Transverse colon (tissue), 4 donors: ENCODE measurements around the gene HSPA1A. TPM values are rescaled to one million over a fixed set of nuclear protein-coding genes. Genes with fewer than 3 reads are reported as not detected.
"Not testable (repeated sequence)": the region's sequence is repeated elsewhere in the genome, so short reads cannot be mapped to it uniquely, and the experiment has no call there.

Experiments used
- DNase-seq: peaks from one replicate; pipeline ENCODE4 v3.0.0-alpha.2; 2019
- H3K27ac ChIP-seq, 4 donors: fragments of 200-600 bp; sonication (generic); 2 replicates each; pipeline ENCODE4 v1.5.1; 2016 to 2018; ENCODE audit warnings: inconsistent platforms in 4 of 4
- H3K27me3 ChIP-seq: fragments of 200-600 bp; sonication (generic); 2 replicates; pipeline ENCODE4 v1.5.1; 2017; ENCODE audit warnings: inconsistent platforms
- H3K36me3 ChIP-seq, 4 donors: fragments of 200-600 bp; sonication (generic); 2 replicates each; pipeline ENCODE4 v1.5.1; 2017 to 2019; ENCODE audit warnings: inconsistent platforms in 4 of 4
- H3K4me1 ChIP-seq, 4 donors: fragments of 200-600 bp; sonication (generic); 2 replicates each; pipeline ENCODE4 v1.5.1; 2017 to 2020; ENCODE audit warnings: inconsistent platforms in 4 of 4
- H3K4me3 ChIP-seq, 4 donors: fragments of 200-600 bp; sonication (generic); 1 replicate in 1 of 4; 2 replicates in 3 of 4; pipeline versions ENCODE4 v1.5.1 to v1.6.1; 2017 to 2019; ENCODE audit warnings: inconsistent platforms in 4 of 4
- H3K9me3 ChIP-seq, 2 donors: fragments of 200-600 bp; sonication (generic); 2 replicates each; pipeline ENCODE4 v1.5.1; 2017 to 2019; ENCODE audit warnings: inconsistent platforms in 2 of 2
- EP300 ChIP-seq: sonication (generic); formaldehyde crosslinking; IDR thresholded peaks from one replicate; pipeline ENCODE4 v1.6.1; 2017; ENCODE audit warnings: antibody characterized with exemption, low read depth
- POLR2A ChIP-seq: fragments of 450-650 bp; IDR thresholded peaks from one replicate; pipeline ENCODE4 v1.6.1; 2016; ENCODE audit warnings: antibody characterized with exemption, mild to moderate bottlenecking, moderate library complexity
- POLR2AphosphoS5 ChIP-seq, 3 donors: sonication (generic); formaldehyde crosslinking; IDR thresholded peaks; one replicate each; pipeline ENCODE4 v1.6.1; 2016; ENCODE audit warnings: antibody characterized with exemption in 3 of 3
- WGBS, 2 donors: methylation state at CpG; one replicate each; pipeline ENCODE4 v1.1.5; 2018; ENCODE audit warnings: low coverage in 1 of 2; 5-methylcytosine and 5-hydroxymethylcytosine counted together
- in situ Hi-C, 4 donors: fragments of 200-750 bp; cut with MboI; loops; one replicate each; pipeline versions ENCODE4 v1.15.0 to v1.15.1; 2017; ENCODE audit warnings: low sequenced_read_pairs in 3 of 4, low pct_ligation_motif_present in 1 of 4, low pct_unique_long_range_greater_than_20kb in 1 of 4
- intact Hi-C: fragments of 100-400 bp; cut with DNase I; formaldehyde crosslinking; loops from one replicate; pipeline ENCODE4 v1.15.1; 2023; ENCODE audit warnings: low total_unique reads
- total RNA-seq, 4 donors: library from RNA; depleted of rRNA; stranded (reverse); fragments of >200 nt; gene quantifications; one replicate each; pipeline ENCODE4 v1.1.0, GENCODE V29; 2016
- TF ChIP-seq, protein P1 (sequence below), 5 experiments: fragments of 200-600 bp in 3 of 5; fragments of 450-650 bp in 2 of 5; sonication (generic) in 3 of 5; IDR thresholded peaks; 1 replicate in 2 of 5; 2 replicates in 3 of 5; pipeline ENCODE4 v1.5.1; 2016 to 2017; ENCODE audit warnings: antibody characterized with exemption in 5 of 5, inconsistent platforms in 3 of 5, mild to moderate bottlenecking in 2 of 5, moderate library complexity in 1 of 5

Gene HSPA1A
- total RNA-seq, 4 donors from 2014 or later = 192 to 247 (median 221) TPM

DNA sequence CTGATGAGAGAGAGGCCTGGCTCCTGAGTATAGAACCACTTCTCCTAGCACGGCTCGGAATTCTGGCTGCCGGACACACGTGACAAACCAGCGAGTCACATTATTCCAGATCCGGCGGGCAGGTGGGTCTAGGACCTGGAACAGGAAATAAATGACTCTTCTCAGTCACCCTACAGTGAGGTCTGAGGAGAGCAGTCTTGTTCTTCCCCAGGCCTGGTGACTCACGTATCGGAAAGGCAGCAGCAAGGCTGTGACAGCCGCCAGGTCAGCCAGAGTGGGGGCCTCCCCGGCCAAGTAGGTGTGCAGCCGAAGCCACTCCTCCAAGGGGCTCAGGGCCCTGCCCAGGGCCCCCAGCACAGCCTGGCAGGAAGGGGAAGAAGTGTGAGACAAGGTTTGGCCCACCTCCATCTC is 22.6 kb upstream of the HSPA1A start:
- peaks cover 12 to 19% (median 15%) of the 10 kb centered on the region in 4 donors for H3K4me1 ChIP-seq
- no peak for DNase-seq
- in situ Hi-C loops = no loop called here
- H3K4me3 ChIP-seq = no peak overlapping the region
- H3K36me3 ChIP-seq = peaks cover 0 to 7% (median 3%) of the 10 kb centered on the region in 4 donors
- TF ChIP-seq POLR2AphosphoS5 (IDR thresholded peaks at IDR 0.05) (no peak), EP300 (no peak), POLR2A (no peak)
- TF ChIP-seq, protein P1, sequence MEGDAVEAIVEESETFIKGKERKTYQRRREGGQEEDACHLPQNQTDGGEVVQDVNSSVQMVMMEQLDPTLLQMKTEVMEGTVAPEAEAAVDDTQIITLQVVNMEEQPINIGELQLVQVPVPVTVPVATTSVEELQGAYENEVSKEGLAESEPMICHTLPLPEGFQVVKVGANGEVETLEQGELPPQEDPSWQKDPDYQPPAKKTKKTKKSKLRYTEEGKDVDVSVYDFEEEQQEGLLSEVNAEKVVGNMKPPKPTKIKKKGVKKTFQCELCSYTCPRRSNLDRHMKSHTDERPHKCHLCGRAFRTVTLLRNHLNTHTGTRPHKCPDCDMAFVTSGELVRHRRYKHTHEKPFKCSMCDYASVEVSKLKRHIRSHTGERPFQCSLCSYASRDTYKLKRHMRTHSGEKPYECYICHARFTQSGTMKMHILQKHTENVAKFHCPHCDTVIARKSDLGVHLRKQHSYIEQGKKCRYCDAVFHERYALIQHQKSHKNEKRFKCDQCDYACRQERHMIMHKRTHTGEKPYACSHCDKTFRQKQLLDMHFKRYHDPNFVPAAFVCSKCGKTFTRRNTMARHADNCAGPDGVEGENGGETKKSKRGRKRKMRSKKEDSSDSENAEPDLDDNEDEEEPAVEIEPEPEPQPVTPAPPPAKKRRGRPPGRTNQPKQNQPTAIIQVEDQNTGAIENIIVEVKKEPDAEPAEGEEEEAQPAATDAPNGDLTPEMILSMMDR (IDR thresholded peaks at IDR 0.05) = no peak
- WGBS, 2 donors = 92% methylated on average over 11 of the region's 12 CpGs; no CpG with 5 or more reads in 1 of the 2 donors
- H3K27me3 ChIP-seq = no peaks in the 10 kb centered on the region
- no peak overlapping the region for H3K27ac ChIP-seq
- no peaks in the 10 kb centered on the region for H3K9me3 ChIP-seq
- intact Hi-C loops = no loop called here

DNA sequence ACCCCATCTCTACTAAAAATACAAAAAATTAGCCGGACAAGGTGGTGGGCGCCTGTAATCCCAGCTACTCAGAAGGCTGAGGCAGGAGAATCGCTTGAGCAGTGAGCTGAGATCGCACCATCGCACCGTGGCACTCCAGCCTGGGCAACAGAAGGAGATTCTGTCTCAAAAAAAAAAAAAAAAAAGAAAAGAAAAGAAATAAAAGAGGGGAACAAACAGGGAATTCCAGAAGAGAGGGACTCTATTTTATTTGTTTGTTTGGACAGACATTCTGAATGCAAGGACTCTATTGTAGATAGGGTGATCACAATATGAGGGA is 21.5 kb upstream of the HSPA1A start:
- H3K9me3 ChIP-seq, H3K36me3 ChIP-seq, in situ Hi-C loops, H3K4me3 ChIP-seq, intact Hi-C loops, H3K27me3 ChIP-seq, DNase-seq: not testable (repeated sequence)
- Histone ChIP-seq H3K27ac (peak overlapping the region; percentile 93 to 97 (median 95)), H3K4me1 (peaks cover 12 to 19% (median 15%) of the 10 kb centered on the region in 4 donors)
- WGBS, 2 donors = 84% methylated on average over 6 of the region's 6 CpGs; no CpG with 5 or more reads in 1 of the 2 donors

DNA sequence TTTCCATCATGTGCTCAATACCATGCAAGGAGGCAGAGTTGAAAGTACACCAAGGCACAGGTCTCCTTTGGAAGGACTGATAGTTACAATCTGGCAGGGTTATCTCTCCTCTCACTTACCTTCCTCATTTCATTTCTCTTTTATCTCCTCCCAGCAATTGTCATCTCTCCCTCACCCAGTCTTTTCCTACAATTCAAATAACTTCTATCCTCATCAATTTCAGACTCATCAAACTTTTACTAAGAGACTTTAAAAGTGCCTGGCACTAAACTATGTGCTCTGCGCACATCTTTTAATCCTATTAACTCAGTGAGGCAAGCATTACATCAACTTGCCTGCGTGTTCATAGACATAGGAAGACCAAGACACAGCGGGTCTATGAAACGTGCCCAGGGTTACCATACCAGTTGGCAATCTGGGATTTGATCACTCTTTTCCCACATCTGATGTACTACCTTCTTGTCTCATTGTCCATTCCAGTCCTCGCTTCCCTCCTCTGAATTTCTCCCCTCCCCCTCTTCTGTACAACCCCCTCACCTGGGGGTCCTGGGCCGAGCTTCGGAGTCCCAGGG is 21.0 kb upstream of the HSPA1A start:
- Histone ChIP-seq H3K9me3 (no peaks in the 10 kb centered on the region), H3K36me3 (peaks cover 0 to 7% (median 3%) of the 10 kb centered on the region in 4 donors), H3K27me3 (no peaks in the 10 kb centered on the region), H3K4me3 (peak overlapping the region; percentile 70 to 99 (median 89)), H3K4me1 (peaks cover 12 to 19% (median 15%) of the 10 kb centered on the region in 4 donors), H3K27ac (peak overlapping the region; percentile 93 to 97 (median 95))
- TF ChIP-seq EP300 (no peak), POLR2A (no peak), POLR2AphosphoS5 (IDR thresholded peaks at IDR 0.05) (no peak)
- TF ChIP-seq, protein P1 (IDR thresholded peaks at IDR 0.05) = no peak
- in situ Hi-C loops = no loop called here
- 9 to 20% methylated on average over 1 to 7 of the region's 7 CpGs for WGBS, 2 donors
- DNase-seq = no peak
- intact Hi-C loops = no loop called here

DNA sequence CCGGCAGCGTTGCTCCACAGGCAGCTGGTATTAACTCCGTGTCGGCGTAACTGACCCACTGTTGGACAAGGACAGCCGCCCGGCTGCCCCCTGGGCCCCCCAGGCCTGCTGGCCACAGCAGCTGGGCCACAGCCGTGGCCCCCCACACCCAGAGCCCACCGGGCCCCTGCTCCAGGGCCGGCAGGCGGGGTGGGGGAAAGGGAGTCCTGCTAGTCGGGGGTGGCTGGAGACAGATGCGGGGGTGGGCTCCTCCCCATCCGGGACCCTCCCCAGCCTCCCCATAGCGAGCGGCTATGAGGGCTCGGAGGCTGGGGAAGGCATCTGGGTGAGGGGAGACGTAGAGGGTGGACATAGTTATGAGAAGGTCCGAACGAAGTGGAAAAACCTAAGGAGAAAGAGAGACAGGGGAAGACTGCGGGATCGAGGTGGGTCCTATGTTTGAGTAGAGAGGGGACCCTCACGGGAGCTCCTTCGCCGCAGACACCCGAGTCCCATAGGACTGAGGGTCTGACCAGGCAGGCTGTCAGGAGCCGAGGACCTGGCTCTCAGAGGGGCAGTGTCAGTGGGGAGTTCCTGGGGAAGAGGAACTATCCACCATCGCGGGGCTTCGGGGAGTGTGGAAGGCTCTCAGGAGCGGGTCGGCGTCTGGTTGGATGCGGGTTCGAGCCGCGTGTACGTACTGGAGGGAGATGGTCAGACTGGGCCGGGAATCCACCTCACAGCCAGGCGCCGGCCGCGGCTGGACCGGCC is 20.3 kb upstream of the HSPA1A start:
- intact Hi-C loops (no loop called here), in situ Hi-C loops (no loop called here)
- Histone ChIP-seq H3K4me1 (peaks cover 12 to 19% (median 15%) of the 10 kb centered on the region in 4 donors), H3K4me3 (peak overlapping the region; percentile 70 to 99 (median 89)), H3K9me3 (no peaks in the 10 kb centered on the region), H3K27me3 (no peaks in the 10 kb centered on the region), H3K27ac (peak overlapping the region; percentile 93 to 97 (median 95)), H3K36me3 (peaks cover 0 to 7% (median 3%) of the 10 kb centered on the region in 4 donors)
- DNase-seq = no peak
- 0 to 1% methylated on average over 3 to 44 of the region's 44 CpGs for WGBS, 2 donors
- TF ChIP-seq EP300 = no peak

DNA sequence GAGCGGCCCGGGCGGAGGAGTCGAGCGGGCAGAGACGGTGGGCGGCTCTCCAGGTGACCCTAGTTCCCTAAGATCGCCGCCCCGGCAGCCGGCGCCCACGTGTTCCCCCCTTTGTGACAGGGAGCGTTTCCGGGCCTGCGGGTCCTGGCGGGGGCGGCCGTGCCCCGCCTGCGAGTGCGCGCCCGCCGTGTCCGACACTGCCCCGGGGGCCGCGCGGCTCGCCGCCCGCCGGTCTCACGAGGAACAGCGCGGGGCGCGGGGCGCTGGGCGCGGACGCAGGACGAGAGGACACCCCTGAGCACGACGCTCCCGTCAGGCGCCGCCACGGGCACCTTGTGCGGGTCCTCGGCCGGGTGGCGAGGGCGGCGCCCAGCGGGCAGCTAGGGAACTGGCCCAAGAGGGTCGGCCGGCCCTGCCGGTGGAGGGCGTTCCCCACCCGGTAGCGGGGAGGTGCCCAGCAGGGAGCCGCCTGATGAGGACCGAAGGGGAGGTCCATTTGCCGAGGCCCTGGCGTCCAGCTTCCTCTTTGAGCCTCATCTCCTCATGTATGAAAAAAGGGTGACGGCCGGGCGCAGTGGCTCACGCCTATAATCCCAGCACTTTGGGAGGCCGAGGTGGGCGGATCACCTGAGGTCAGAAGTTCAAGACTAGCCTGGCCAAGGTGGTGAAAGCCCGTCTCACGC is 19.6 kb upstream of the HSPA1A start, which contains the start of gene VARS1:
Gene VARS1, minus strand, starts transcription at position 137 of the 683 bp plus-strand sequence. CDS start 535 bp downstream, outside the sequence.
- 1% methylated on average over 23 of the region's 75 CpGs; no CpG with 5 or more reads in 1 of the 2 donors for WGBS, 2 donors
- intact Hi-C loops = no loop called here
- H3K27ac ChIP-seq = peak within 1 kb of the TSS; percentile 93 to 97 (median 95)
- in situ Hi-C loops = no loop called here
- peak within 1 kb of the TSS; percentile 70 to 99 (median 89) for H3K4me3 ChIP-seq
- H3K27me3 ChIP-seq = no peaks in the 10 kb centered on the region
- peaks cover 12 to 19% (median 15%) of the 10 kb centered on the region in 4 donors for H3K4me1 ChIP-seq
- no peaks in the 10 kb centered on the region for H3K9me3 ChIP-seq
- H3K36me3 ChIP-seq = peaks cover 0 to 7% (median 3%) of the 10 kb centered on the region in 4 donors
- DNase-seq = peak; percentile 96
- no peak for TF ChIP-seq EP300
- TF ChIP-seq, protein P1 (IDR thresholded peaks at IDR 0.05) = peak; percentile 67 to 94 (median 77)
- peak; percentile 44 for TF ChIP-seq POLR2A
- peak; percentile 29 to 61 (median 59) for TF ChIP-seq POLR2AphosphoS5 (IDR thresholded peaks at IDR 0.05)
